ENCODE data around the gene NFKBIL1. TPM values are rescaled to one million over a fixed set of nuclear protein-coding genes. Genes with fewer than 3 reads are reported as not detected.

NFKBIL1 gene
- total and polyA plus RNA-seq, 9 of the 15 experiments (the other 6 are each of a cell fraction or from before 2014, with no cell fraction given) = 0.49 to 33.1 (median 7.6) TPM

DNA sequence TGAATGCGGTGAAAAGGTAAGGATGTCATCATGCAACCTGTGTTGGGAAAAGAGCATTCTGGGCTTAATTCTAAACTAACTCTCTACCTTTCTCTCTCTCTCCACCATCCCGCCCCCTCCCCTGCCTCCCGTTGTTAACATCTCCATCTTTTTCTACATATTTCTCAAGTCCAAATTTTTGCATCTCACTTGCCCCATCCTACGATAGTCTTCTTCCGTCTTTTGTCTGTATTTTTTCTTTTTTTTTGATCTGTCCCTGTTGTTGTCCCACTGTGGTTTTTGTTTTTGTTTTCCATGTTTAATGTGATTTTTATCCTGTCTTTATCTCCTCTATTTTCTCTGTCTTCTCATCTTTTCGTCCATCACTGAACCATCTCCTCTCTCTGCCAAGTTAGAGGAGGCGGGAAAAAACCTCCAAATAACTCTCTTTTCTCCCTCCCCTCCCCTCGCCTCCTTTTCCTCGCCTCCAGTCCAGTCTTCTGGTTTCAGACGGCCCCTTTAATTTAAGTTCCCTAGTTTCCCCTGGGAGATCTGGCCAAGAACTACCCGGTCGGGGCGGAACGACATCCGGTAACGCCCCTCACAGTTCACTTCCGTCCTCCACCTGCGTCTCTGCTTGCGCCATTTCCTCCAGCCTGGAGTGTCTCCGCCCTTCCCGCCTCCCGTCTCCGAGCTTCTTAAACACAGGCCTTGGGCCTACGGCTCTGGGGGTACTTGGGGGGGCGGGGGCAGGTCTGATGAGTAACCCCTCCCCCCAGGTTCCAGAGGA, at the start of gene NFKBIL1 (continued):
- TF ChIP-seq, protein P1, sequence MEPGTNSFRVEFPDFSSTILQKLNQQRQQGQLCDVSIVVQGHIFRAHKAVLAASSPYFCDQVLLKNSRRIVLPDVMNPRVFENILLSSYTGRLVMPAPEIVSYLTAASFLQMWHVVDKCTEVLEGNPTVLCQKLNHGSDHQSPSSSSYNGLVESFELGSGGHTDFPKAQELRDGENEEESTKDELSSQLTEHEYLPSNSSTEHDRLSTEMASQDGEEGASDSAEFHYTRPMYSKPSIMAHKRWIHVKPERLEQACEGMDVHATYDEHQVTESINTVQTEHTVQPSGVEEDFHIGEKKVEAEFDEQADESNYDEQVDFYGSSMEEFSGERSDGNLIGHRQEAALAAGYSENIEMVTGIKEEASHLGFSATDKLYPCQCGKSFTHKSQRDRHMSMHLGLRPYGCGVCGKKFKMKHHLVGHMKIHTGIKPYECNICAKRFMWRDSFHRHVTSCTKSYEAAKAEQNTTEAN (CRISPR knock-in tag; IDR thresholded peaks at IDR 0.05) = 0 out of 2 replicates have a peak, but pooled peaks have one; percentile 21
- TF ChIP-seq TAF1 (IDR thresholded peaks at IDR 0.05; ENCODE audit: control insufficient read depth, extremely low read depth, insufficient read depth, low read length, severe bottlenecking) (peak; percentile 92), MYC (IDR thresholded peaks at IDR 0.05; ENCODE audit: low read depth, low read length) (peak; percentile 93), MYC (CRISPR knock-in tag; IDR thresholded peaks at IDR 0.05; ENCODE audit: borderline replicate concordance, low read depth) (no peak), ATF1 (CRISPR knock-in tag; IDR thresholded peaks at IDR 0.05) (no peak), ATF1 (tag; IDR thresholded peaks at IDR 0.05) (peak; percentile 96), SPI1 (IDR thresholded peaks at IDR 0.05; ENCODE audit: borderline replicate concordance, low read depth, low read length) (peak; percentile 88), STAT5B (CRISPR knock-in tag; IDR thresholded peaks at IDR 0.05) (no peak), CREB1 (IDR thresholded peaks at IDR 0.05) (peak; percentile 91), CREB1 (CRISPR knock-in tag; IDR thresholded peaks at IDR 0.05) (peak; percentile 71), RFX1 (IDR thresholded peaks at IDR 0.05) (no peak), NFATC3 (IDR thresholded peaks at IDR 0.05) (peak; percentile 93), NR2C2 (CRISPR knock-in tag; IDR thresholded peaks at IDR 0.05) (peak; percentile 83), NR2C2 (tag; IDR thresholded peaks at IDR 0.05) (peak; percentile 97), ZNF551 (CRISPR knock-in tag; IDR thresholded peaks at IDR 0.05) (0 out of 2 replicates have a peak, but pooled peaks have one; percentile 64), SRSF7 (optimal IDR thresholded peaks at IDR 0.05; ENCODE audit: low read depth, low read length) (no peak), PHF8 (IDR thresholded peaks at IDR 0.05; ENCODE audit: borderline replicate concordance, low read length) (peak; percentile 67; the same call in 1 of the 2 replicates), NCOA2 (IDR thresholded peaks at IDR 0.05; ENCODE audit: partially characterized antibody in 2 of 2) (no peak)
- TF ChIP-seq, protein P2, sequence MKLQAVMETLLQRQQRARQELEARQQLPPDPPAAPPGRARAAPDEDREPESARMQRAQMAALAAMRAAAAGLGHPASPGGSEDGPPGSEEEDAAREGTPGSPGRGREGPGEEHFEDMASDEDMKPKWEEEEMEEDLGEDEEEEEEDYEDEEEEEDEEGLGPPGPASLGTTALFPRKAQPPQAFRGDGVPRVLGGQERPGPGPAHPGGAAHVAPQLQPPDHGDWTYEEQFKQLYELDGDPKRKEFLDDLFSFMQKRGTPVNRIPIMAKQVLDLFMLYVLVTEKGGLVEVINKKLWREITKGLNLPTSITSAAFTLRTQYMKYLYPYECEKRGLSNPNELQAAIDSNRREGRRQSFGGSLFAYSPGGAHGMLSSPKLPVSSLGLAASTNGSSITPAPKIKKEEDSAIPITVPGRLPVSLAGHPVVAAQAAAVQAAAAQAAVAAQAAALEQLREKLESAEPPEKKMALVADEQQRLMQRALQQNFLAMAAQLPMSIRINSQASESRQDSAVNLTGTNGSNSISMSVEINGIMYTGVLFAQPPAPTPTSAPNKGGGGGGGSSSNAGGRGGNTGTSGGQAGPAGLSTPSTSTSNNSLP (IDR thresholded peaks at IDR 0.05; ENCODE audit: borderline replicate concordance, low read depth, low read length) = 0 out of 2 replicates have a peak, but pooled peaks have one; percentile 38
- TF ChIP-seq, protein P3, sequence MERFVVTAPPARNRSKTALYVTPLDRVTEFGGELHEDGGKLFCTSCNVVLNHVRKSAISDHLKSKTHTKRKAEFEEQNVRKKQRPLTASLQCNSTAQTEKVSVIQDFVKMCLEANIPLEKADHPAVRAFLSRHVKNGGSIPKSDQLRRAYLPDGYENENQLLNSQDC (CRISPR knock-in tag; IDR thresholded peaks at IDR 0.05) = no peak
- TF ChIP-seq, protein P4, sequence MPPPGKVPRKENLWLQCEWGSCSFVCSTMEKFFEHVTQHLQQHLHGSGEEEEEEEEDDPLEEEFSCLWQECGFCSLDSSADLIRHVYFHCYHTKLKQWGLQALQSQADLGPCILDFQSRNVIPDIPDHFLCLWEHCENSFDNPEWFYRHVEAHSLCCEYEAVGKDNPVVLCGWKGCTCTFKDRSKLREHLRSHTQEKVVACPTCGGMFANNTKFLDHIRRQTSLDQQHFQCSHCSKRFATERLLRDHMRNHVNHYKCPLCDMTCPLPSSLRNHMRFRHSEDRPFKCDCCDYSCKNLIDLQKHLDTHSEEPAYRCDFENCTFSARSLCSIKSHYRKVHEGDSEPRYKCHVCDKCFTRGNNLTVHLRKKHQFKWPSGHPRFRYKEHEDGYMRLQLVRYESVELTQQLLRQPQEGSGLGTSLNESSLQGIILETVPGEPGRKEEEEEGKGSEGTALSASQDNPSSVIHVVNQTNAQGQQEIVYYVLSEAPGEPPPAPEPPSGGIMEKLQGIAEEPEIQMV (tag; conservative IDR thresholded peaks at IDR 0.05; ENCODE audit: low read depth) = peak; percentile 65
- TF ChIP-seq, protein P5, sequence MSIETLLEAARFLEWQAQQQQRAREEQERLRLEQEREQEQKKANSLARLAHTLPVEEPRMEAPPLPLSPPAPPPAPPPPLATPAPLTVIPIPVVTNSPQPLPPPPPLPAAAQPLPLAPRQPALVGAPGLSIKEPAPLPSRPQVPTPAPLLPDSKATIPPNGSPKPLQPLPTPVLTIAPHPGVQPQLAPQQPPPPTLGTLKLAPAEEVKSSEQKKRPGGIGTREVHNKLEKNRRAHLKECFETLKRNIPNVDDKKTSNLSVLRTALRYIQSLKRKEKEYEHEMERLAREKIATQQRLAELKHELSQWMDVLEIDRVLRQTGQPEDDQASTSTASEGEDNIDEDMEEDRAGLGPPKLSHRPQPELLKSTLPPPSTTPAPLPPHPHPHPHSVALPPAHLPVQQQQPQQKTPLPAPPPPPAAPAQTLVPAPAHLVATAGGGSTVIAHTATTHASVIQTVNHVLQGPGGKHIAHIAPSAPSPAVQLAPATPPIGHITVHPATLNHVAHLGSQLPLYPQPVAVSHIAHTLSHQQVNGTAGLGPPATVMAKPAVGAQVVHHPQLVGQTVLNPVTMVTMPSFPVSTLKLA (conservative IDR thresholded peaks at IDR 0.05) = peak; percentile 77 to 84
